Measurements from ENCODE around the gene HSD17B3. TPM values are rescaled to one million over a fixed set of nuclear protein-coding genes. Genes with fewer than 3 reads are reported as not detected.
"Not testable (repeated sequence)": the region's sequence is repeated elsewhere in the genome, so short reads cannot be mapped to it uniquely, and the experiment has no call there.

Gene HSD17B3
- total RNA-seq (2014; rRNA removed; shearing (Covaris generic); ENCODE audit: low replicate concordance), result 2.4 TPM in 1 of 2 replicates, not detected in the other

GRCh38 chr9:96302021-96302420 is at the start of gene HSD17B3:
TSS of gene HSD17B3 (minus strand) at chr9:96302176. CDS start at chr9:96302104, 72 bp downstream.
- in situ Hi-C loops (cut with HindIII; ENCODE audit: low pct_unique_long_range_greater_than_20kb, low sequenced_read_pairs), result no loop called here
- DNase-seq (ENCODE audit: low read depth), result no peak

- in situ Hi-C loops (cut with HindIII; ENCODE audit: low pct_unique_long_range_greater_than_20kb, low sequenced_read_pairs), result no loop called here
- DNase-seq (ENCODE audit: low read depth), result no peak
Observed at GRCh38 chr9:96350866-96351265, 48.9 kb upstream of the HSD17B3 start.

- no peak for DNase-seq (ENCODE audit: low read depth)
- in situ Hi-C loops (cut with HindIII; ENCODE audit: low pct_unique_long_range_greater_than_20kb, low sequenced_read_pairs), result no loop called here
Observed at GRCh38 chr9:96348261-96348660, 46.3 kb upstream of the HSD17B3 start.

- no peak for DNase-seq (ENCODE audit: low read depth)
- in situ Hi-C loops (cut with HindIII; ENCODE audit: low pct_unique_long_range_greater_than_20kb, low sequenced_read_pairs), result no loop called here
Observed at GRCh38 chr9:96345551-96345950, 43.6 kb upstream of the HSD17B3 start.

- in situ Hi-C loops (cut with HindIII; ENCODE audit: low pct_unique_long_range_greater_than_20kb, low sequenced_read_pairs), result no loop called here
- DNase-seq (ENCODE audit: low read depth), result peak; percentile 83
Observed at GRCh38 chr9:96344458-96345180, 42.6 kb upstream of the HSD17B3 start.

GRCh38 chr9:96343515-96344360 is 41.8 kb upstream of the HSD17B3 start:
- in situ Hi-C loops (cut with HindIII; ENCODE audit: low pct_unique_long_range_greater_than_20kb, low sequenced_read_pairs), result no loop called here
- DNase-seq (ENCODE audit: low read depth), result no peak

- in situ Hi-C loops (cut with HindIII; ENCODE audit: low pct_unique_long_range_greater_than_20kb, low sequenced_read_pairs), result no loop called here
- DNase-seq (ENCODE audit: low read depth), result no peak
Observed at GRCh38 chr9:96342571-96343245, 40.7 kb upstream of the HSD17B3 start.

GRCh38 chr9:96340707-96341106 is 38.7 kb upstream of the HSD17B3 start:
- in situ Hi-C loops (cut with HindIII; ENCODE audit: low pct_unique_long_range_greater_than_20kb, low sequenced_read_pairs), result no loop called here
- no peak for DNase-seq (ENCODE audit: low read depth)

- in situ Hi-C loops (cut with HindIII; ENCODE audit: low pct_unique_long_range_greater_than_20kb, low sequenced_read_pairs), result no loop called here
- no peak for DNase-seq (ENCODE audit: low read depth)
Observed at GRCh38 chr9:96338299-96338698, 36.3 kb upstream of the HSD17B3 start.

GRCh38 chr9:96333958-96334357 is 32.0 kb upstream of the HSD17B3 start:
- in situ Hi-C loops (cut with HindIII; ENCODE audit: low pct_unique_long_range_greater_than_20kb, low sequenced_read_pairs), result no loop called here
- no peak for DNase-seq (ENCODE audit: low read depth)

- no peak for DNase-seq (ENCODE audit: low read depth)
- in situ Hi-C loops (cut with HindIII; ENCODE audit: low pct_unique_long_range_greater_than_20kb, low sequenced_read_pairs), result no loop called here
Observed at GRCh38 chr9:96331236-96331947, 29.4 kb upstream of the HSD17B3 start.

GRCh38 chr9:96327694-96328352 is 25.8 kb upstream of the HSD17B3 start:
- in situ Hi-C loops (cut with HindIII; ENCODE audit: low pct_unique_long_range_greater_than_20kb, low sequenced_read_pairs), result no loop called here
- peak; percentile 35 for DNase-seq (ENCODE audit: low read depth)

GRCh38 chr9:96323169-96323568 is 21.2 kb upstream of the HSD17B3 start:
- in situ Hi-C loops (cut with HindIII; ENCODE audit: low pct_unique_long_range_greater_than_20kb, low sequenced_read_pairs), result no loop called here
- DNase-seq (ENCODE audit: low read depth), result no peak

- in situ Hi-C loops (cut with HindIII; ENCODE audit: low pct_unique_long_range_greater_than_20kb, low sequenced_read_pairs); DNase-seq (ENCODE audit: low read depth): not testable (repeated sequence)
Observed at GRCh38 chr9:96322736-96323135, 20.8 kb upstream of the HSD17B3 start.

- DNase-seq (ENCODE audit: low read depth); in situ Hi-C loops (cut with HindIII; ENCODE audit: low pct_unique_long_range_greater_than_20kb, low sequenced_read_pairs): not testable (repeated sequence)
Observed at GRCh38 chr9:96322210-96322609, 20.2 kb upstream of the HSD17B3 start.

GRCh38 chr9:96321515-96321914 is 19.5 kb upstream of the HSD17B3 start:
- DNase-seq (ENCODE audit: low read depth), result no peak
- in situ Hi-C loops (cut with HindIII; ENCODE audit: low pct_unique_long_range_greater_than_20kb, low sequenced_read_pairs), result no loop called here

- DNase-seq (ENCODE audit: low read depth), result no peak
- in situ Hi-C loops (cut with HindIII; ENCODE audit: low pct_unique_long_range_greater_than_20kb, low sequenced_read_pairs), result no loop called here
Observed at GRCh38 chr9:96320749-96321280, 18.8 kb upstream of the HSD17B3 start.

All from Caki2 (cell line).